Lung (tissue), 12 donors: ENCODE measurements around the gene RPL39. TPM values are rescaled to one million over a fixed set of nuclear protein-coding genes. Genes with fewer than 3 reads are reported as not detected.

Source experiments
- ATAC-seq: fragments of 200-7000 bp; cut with Tn5 transposase; one replicate; pipeline ENCODE4 v1.9.1; 2020; ENCODE audit warnings: moderate number of reproducible peaks; ENCODE audit not compliant: insufficient read depth, low FRiP score
- DNase-seq, 3 donors: peaks; one replicate each; pipeline ENCODE4 v3.0.0-alpha.2; 2013 to 2017
- H3K27ac ChIP-seq, 2 donors: one replicate each; pipeline ENCODE4 v1.5.1; 2013; ENCODE audit warnings: mild to moderate bottlenecking in 2 of 2, moderate library complexity in 2 of 2, control low read depth in 1 of 2, inconsistent platforms in 1 of 2, low read depth in 1 of 2, low read length in 1 of 2
- H3K27me3 ChIP-seq, 3 donors: one replicate each; pipeline ENCODE4 v1.5.1; 2013; ENCODE audit warnings: low read length in 2 of 3; ENCODE audit not compliant: control insufficient read depth in 3 of 3, insufficient read depth in 3 of 3
- H3K36me3 ChIP-seq, 4 donors: one replicate each; pipeline ENCODE4 v1.5.1; 2013; ENCODE audit warnings: low read length in 4 of 4, mild to moderate bottlenecking in 1 of 4, moderate library complexity in 1 of 4; ENCODE audit not compliant: control insufficient read depth in 4 of 4, insufficient read depth in 4 of 4
- H3K4me1 ChIP-seq, 5 donors: one replicate each; pipeline ENCODE4 v1.5.1; 2013; ENCODE audit warnings: low read length in 5 of 5, mild to moderate bottlenecking in 2 of 5, moderate library complexity in 1 of 5; ENCODE audit not compliant: control insufficient read depth in 5 of 5, insufficient read depth in 5 of 5
- H3K4me3 ChIP-seq: one replicate; pipeline ENCODE4 v1.5.1; 2013; ENCODE audit warnings: mild to moderate bottlenecking, control low read depth, moderate library complexity
- H3K9ac ChIP-seq, 2 donors: one replicate each; pipeline ENCODE4 v1.5.1; 2013; ENCODE audit warnings: low read length in 2 of 2, control low read depth in 1 of 2; ENCODE audit not compliant: insufficient read depth in 1 of 2
- H3K9me3 ChIP-seq, 4 donors: one replicate each; pipeline ENCODE4 v1.5.1; 2013; ENCODE audit warnings: low read length in 3 of 4, mild to moderate bottlenecking in 1 of 4, moderate library complexity in 1 of 4; ENCODE audit not compliant: control insufficient read depth in 4 of 4, insufficient read depth in 3 of 4
- WGBS, 2 donors: extraction: QIAGEN DNeasy Blood & Tissue Kit; methylation state at CpG; one replicate each; pipeline ENCODE4 v1.1.7; 2013; 5-methylcytosine and 5-hydroxymethylcytosine counted together
- polyA plus RNA-seq, 2 donors: library from polyadenylated mRNA; stranded (reverse); fragments of 200-250 nt; gene quantifications; one replicate each; pipeline ENCODE4 v1.2.1, GENCODE V29; 2013
- total RNA-seq, 2 donors: library from RNA; depleted of rRNA in 1 of 2; stranded (reverse); fragments of >200 nt in 1 of 2; gene quantifications; one replicate each; pipeline ENCODE4 v1.2.1, GENCODE V29; 2014 to 2021
- TF ChIP-seq, protein P1 (sequence below): IDR thresholded peaks from 2 replicates; pipeline ENCODE4 v1.5.1; 2012; ENCODE audit warnings: mild to moderate bottlenecking; ENCODE audit errors: control extremely low read depth, extremely low read depth
- donor health status: control.
- donor health status: control.
- donor health status: Bipolar disorder and iron deficiency.
- donor health status: healthy.
- donor health status: DM: yes; HTN: yes; CAD: no.

The RPL39 gene
- total and polyA plus RNA-seq, 4 donors = 662 to 10,699 (median 2,714) TPM

DNA sequence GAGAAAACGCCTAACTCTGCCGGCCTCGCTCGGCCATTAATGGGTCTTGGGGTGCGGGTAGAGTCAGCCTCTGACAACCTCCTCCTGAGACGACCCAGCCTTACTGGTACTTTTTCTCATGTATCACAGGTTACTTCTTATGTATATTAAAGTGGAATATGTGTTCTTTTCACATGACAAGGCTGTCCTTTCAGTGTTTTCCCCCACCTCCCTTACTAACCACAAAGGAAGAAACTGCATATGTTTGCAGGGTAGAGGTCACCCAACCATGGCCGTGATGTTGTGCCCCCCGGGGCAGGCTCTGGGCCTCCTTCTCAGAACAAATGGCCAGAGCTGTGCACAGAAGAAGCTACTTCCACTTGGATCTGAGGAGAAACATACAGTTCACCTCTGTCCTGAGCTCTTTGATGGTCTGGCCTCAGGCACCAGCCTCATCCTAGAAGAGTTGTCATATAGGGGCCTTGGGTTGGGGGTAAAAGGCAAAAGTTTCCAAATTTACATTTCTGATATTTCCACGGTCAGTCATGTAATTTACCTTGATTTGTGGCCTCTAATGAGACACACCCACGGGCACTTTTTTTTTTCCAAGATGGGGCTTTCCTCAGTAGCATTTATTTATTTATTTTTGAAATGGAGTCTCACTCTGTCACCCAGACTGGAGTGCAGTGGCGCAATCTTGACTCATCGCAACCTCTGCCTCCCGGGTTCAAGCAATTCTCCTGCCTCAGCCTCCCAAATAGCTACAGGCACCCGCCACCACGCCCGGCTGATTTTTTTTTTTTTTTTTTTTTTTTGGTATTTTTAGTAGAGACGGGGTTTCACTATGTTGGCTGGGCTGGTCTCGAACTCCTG lies 31.2 kb downstream of the RPL39 start:
- no peak for DNase-seq
- ATAC-seq = no peak
- Histone ChIP-seq H3K36me3 (no peaks in the 10 kb centered on the region), H3K9ac (no peak overlapping the region), H3K4me3 (no peak overlapping the region), H3K27me3 (peaks cover 0 to 4% (median 0%) of the 10 kb centered on the region in 3 donors), H3K9me3 (peaks cover 0 to 5% (median 0%) of the 10 kb centered on the region in 4 donors), H3K27ac (no peak overlapping the region), H3K4me1 (peaks cover 0 to 4% (median 0%) of the 10 kb centered on the region in 5 donors)
- 53 to 83% methylated on average over 15 to 18 of the region's 18 CpGs for WGBS, 2 donors
- TF ChIP-seq, protein P1, sequence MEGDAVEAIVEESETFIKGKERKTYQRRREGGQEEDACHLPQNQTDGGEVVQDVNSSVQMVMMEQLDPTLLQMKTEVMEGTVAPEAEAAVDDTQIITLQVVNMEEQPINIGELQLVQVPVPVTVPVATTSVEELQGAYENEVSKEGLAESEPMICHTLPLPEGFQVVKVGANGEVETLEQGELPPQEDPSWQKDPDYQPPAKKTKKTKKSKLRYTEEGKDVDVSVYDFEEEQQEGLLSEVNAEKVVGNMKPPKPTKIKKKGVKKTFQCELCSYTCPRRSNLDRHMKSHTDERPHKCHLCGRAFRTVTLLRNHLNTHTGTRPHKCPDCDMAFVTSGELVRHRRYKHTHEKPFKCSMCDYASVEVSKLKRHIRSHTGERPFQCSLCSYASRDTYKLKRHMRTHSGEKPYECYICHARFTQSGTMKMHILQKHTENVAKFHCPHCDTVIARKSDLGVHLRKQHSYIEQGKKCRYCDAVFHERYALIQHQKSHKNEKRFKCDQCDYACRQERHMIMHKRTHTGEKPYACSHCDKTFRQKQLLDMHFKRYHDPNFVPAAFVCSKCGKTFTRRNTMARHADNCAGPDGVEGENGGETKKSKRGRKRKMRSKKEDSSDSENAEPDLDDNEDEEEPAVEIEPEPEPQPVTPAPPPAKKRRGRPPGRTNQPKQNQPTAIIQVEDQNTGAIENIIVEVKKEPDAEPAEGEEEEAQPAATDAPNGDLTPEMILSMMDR = no peak

DNA sequence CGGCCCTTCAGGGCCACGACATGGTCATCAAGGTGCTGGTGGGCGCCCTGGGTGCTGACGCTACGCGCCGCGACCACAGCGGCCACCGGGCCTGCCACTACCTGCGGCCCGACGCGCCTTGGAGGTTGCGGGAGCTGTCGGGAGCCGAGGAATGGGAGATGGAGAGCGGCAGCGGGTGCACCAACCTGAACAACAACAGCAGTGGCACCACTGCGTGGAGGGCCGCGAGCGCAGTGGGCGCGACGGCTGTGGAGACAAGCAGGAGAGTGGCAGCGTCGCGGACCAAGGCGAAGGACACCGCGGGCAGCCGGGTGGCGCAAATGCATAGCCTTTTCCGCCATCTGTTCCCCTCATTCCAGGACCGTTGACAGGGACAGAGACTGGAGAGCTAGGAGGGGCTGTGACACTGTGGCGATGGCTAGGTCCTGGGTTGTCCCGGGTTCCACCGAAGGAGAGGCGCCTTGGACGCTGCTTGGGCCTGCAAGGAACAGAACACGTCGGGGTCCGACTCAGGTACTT lies 32.1 kb downstream of the RPL39 start:
- peaks cover 0 to 4% (median 0%) of the 10 kb centered on the region in 5 donors for H3K4me1 ChIP-seq
- no peaks in the 10 kb centered on the region for H3K36me3 ChIP-seq
- DNase-seq (no peak), ATAC-seq (no peak)
- H3K9ac ChIP-seq = no peak overlapping the region
- H3K4me3 ChIP-seq = no peak overlapping the region
- no peak overlapping the region for H3K27ac ChIP-seq
- peaks cover 0 to 4% (median 0%) of the 10 kb centered on the region in 3 donors for H3K27me3 ChIP-seq
- TF ChIP-seq, protein P1 = no peak
- WGBS, 2 donors = 33 to 57% methylated on average over 27 to 44 of the region's 44 CpGs
- H3K9me3 ChIP-seq = peaks cover 0 to 5% (median 0%) of the 10 kb centered on the region in 4 donors

DNA sequence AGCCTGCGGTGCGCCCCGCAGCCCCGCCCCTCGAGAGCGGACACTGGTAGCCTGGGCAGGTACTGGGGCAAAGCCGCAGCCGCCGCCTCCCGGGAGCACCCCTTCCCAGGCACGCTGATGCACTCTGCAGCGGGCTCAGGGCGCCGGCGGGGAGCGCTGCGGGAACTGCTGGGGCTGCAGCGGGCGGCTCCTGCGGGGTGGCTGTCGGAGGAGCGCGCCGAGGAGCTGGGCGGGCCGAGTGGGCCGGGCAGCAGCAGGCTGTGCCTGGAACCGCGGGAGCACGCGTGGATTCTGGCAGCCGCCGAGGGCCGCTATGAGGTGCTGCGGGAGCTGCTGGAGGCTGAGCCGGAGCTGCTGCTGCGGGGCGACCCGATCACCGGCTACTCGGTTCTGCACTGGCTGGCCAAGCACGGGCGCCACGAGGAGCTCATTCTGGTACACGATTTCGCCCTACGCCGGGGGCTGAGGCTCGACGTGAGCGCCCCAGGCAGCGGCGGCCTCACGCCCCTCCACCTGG lies 32.6 kb downstream of the RPL39 start:
- Histone ChIP-seq H3K27me3 (peaks cover 0 to 4% (median 0%) of the 10 kb centered on the region in 3 donors), H3K36me3 (no peaks in the 10 kb centered on the region), H3K9ac (no peak overlapping the region), H3K4me1 (peaks cover 0 to 4% (median 0%) of the 10 kb centered on the region in 5 donors), H3K4me3 (no peak overlapping the region), H3K9me3 (peaks cover 0 to 5% (median 0%) of the 10 kb centered on the region in 4 donors), H3K27ac (no peak overlapping the region)
- TF ChIP-seq, protein P1 = no peak
- ATAC-seq (peak; percentile 54), DNase-seq (peak in 1 of 3 donors; percentile 41)
- 0 to 37% methylated on average over 6 to 54 of the region's 54 CpGs for WGBS, 2 donors
